Stimulated activated naive CD8-positive, alpha-beta T cell treated with anti-CD3 and anti-CD28 coated beads, Interleukin-15, amount 100 ng/mL, for 72 hours (primary cell): Measurements from ENCODE around the gene ARHGAP32.

Experiments used
- ATAC-seq: fragments of 150-1000 bp; cut with Tn5 transposase; 2 replicates; pipeline ENCODE4 v1.10.0; 2021; ENCODE audit warnings: mild to moderate bottlenecking, moderate library complexity
- DNase-seq, 2 donors: peaks; one replicate each; pipeline ENCODE4 v3.0.0; 2021 to 2022
- H3K27ac Mint-ChIP-seq, 2 donors: one replicate each; pipeline ENCODE4 v1.8.0; 2022; ENCODE audit warnings: mild to moderate bottlenecking in 2 of 2, mixed read lengths in 2 of 2, moderate library complexity in 2 of 2
- H3K27me3 Mint-ChIP-seq: one replicate; pipeline ENCODE4 v1.8.0; 2022; ENCODE audit warnings: mixed read lengths
- H3K4me1 Mint-ChIP-seq: one replicate; pipeline ENCODE4 v1.8.0; 2022; ENCODE audit warnings: mild to moderate bottlenecking, mixed read lengths
- H3K4me3 Mint-ChIP-seq, 2 donors: one replicate each; pipeline ENCODE4 v1.8.0; 2022; ENCODE audit warnings: mild to moderate bottlenecking in 2 of 2, mixed read lengths in 2 of 2, moderate library complexity in 1 of 2
- H3K9me3 Mint-ChIP-seq, 2 donors: one replicate each; pipeline ENCODE4 v1.8.0; 2022; ENCODE audit warnings: mixed read lengths in 2 of 2

Gene ARHGAP32

GRCh38 chr11:129192150-129192549, at the start of gene ARHGAP32:
ARHGAP32 (minus strand) TSS chr11:129192325; CDS start chr11:129192198, 127 bp downstream.
- DNase-seq (peak; percentile 3 to 14), ATAC-seq (peak; percentile 93)
- Mint-ChIP-seq H3K9me3 (peaks cover 0 to under 1% of the 10 kb centered on the region in 2 donors), H3K4me3 (no peak within 1 kb of the TSS), H3K27me3 (no peaks in the 10 kb centered on the region), H3K27ac (no peak within 1 kb of the TSS), H3K4me1 (no peaks in the 10 kb centered on the region)

GRCh38 chr11:129239207-129239606, 47.1 kb upstream of the ARHGAP32 start:
- no peaks in the 10 kb centered on the region for H3K27me3 Mint-ChIP-seq
- no peak overlapping the region for H3K4me3 Mint-ChIP-seq
- H3K4me1 Mint-ChIP-seq: peaks cover 6% of the 10 kb centered on the region
- ATAC-seq: peak; percentile 61
- no peak overlapping the region for H3K27ac Mint-ChIP-seq
- DNase-seq: no peak
- peaks cover 0 to 8% of the 10 kb centered on the region in 2 donors for H3K9me3 Mint-ChIP-seq

GRCh38 chr11:129237880-129238638, 45.9 kb upstream of the ARHGAP32 start:
- DNase-seq: no peak
- Mint-ChIP-seq H3K27ac (no peak overlapping the region), H3K4me3 (no peak overlapping the region), H3K9me3 (peaks cover 0 to 8% of the 10 kb centered on the region in 2 donors), H3K4me1 (no peaks in the 10 kb centered on the region), H3K27me3 (no peaks in the 10 kb centered on the region)
- ATAC-seq: no peak

GRCh38 chr11:129237456-129237855, 45.3 kb upstream of the ARHGAP32 start:
- DNase-seq: no peak
- Mint-ChIP-seq H3K4me3 (no peak overlapping the region), H3K27ac (no peak overlapping the region), H3K9me3 (peaks cover 0 to 8% of the 10 kb centered on the region in 2 donors), H3K4me1 (no peaks in the 10 kb centered on the region), H3K27me3 (no peaks in the 10 kb centered on the region)
- no peak for ATAC-seq

- Mint-ChIP-seq H3K9me3 (peaks cover 0 to 8% of the 10 kb centered on the region in 2 donors), H3K4me1 (no peaks in the 10 kb centered on the region), H3K27me3 (no peaks in the 10 kb centered on the region), H3K27ac (no peak overlapping the region), H3K4me3 (no peak overlapping the region)
- DNase-seq (no peak), ATAC-seq (no peak)
These were observed 44.7 kb upstream of the ARHGAP32 start for GRCh38 chr11:129236850-129237249.

GRCh38 chr11:129234978-129235377, 42.9 kb upstream of the ARHGAP32 start:
- Mint-ChIP-seq H3K4me3 (no peak overlapping the region), H3K27me3 (no peaks in the 10 kb centered on the region), H3K27ac (no peak overlapping the region), H3K9me3 (peaks cover 0 to 8% of the 10 kb centered on the region in 2 donors), H3K4me1 (no peaks in the 10 kb centered on the region)
- no peak for DNase-seq
- ATAC-seq: no peak

GRCh38 chr11:129230006-129230405, 37.9 kb upstream of the ARHGAP32 start:
- Mint-ChIP-seq H3K27me3 (no peaks in the 10 kb centered on the region), H3K4me3 (no peak overlapping the region), H3K4me1 (no peaks in the 10 kb centered on the region), H3K9me3 (peaks cover 12 to 14% of the 10 kb centered on the region in 2 donors), H3K27ac (no peak overlapping the region)
- no peak for ATAC-seq
- DNase-seq: no peak

- DNase-seq: no peak
- H3K9me3 Mint-ChIP-seq: peaks cover 12 to 14% of the 10 kb centered on the region in 2 donors
- ATAC-seq: no peak
- H3K27ac Mint-ChIP-seq: no peak overlapping the region
- no peaks in the 10 kb centered on the region for H3K4me1 Mint-ChIP-seq
- no peaks in the 10 kb centered on the region for H3K27me3 Mint-ChIP-seq
- H3K4me3 Mint-ChIP-seq: no peak overlapping the region
These were observed 34.2 kb upstream of the ARHGAP32 start for GRCh38 chr11:129226207-129226798.

- DNase-seq (no peak), ATAC-seq (no peak)
These were observed 33.1 kb upstream of the ARHGAP32 start for GRCh38 chr11:129225190-129225589.

GRCh38 chr11:129224538-129224937, 32.4 kb upstream of the ARHGAP32 start:
- peaks cover 12 to 14% of the 10 kb centered on the region in 2 donors for H3K9me3 Mint-ChIP-seq
- no peak overlapping the region for H3K27ac Mint-ChIP-seq
- DNase-seq: no peak
- no peaks in the 10 kb centered on the region for H3K4me1 Mint-ChIP-seq
- H3K4me3 Mint-ChIP-seq: no peak overlapping the region
- no peak for ATAC-seq
- no peaks in the 10 kb centered on the region for H3K27me3 Mint-ChIP-seq

More at GRCh38 chr11:129225190-129225589, 33.1 kb upstream of the ARHGAP32 start:
- Mint-ChIP-seq H3K4me1 (no peaks in the 10 kb centered on the region), H3K4me3 (no peak overlapping the region), H3K9me3 (peaks cover 12 to 14% of the 10 kb centered on the region in 2 donors), H3K27me3 (no peaks in the 10 kb centered on the region), H3K27ac (no peak overlapping the region)

- no peak overlapping the region for H3K27ac Mint-ChIP-seq
- H3K4me1 Mint-ChIP-seq: no peaks in the 10 kb centered on the region
- DNase-seq (no peak), ATAC-seq (no peak)
- no peak overlapping the region for H3K4me3 Mint-ChIP-seq
- peaks cover 12 to 14% of the 10 kb centered on the region in 2 donors for H3K9me3 Mint-ChIP-seq
- H3K27me3 Mint-ChIP-seq: no peaks in the 10 kb centered on the region
These were observed 31.6 kb upstream of the ARHGAP32 start for GRCh38 chr11:129223701-129224149.

- ATAC-seq: no peak
- no peaks in the 10 kb centered on the region for H3K27me3 Mint-ChIP-seq
- no peak overlapping the region for H3K4me3 Mint-ChIP-seq
- no peaks in the 10 kb centered on the region for H3K4me1 Mint-ChIP-seq
- peaks cover 12 to 14% of the 10 kb centered on the region in 2 donors for H3K9me3 Mint-ChIP-seq
- H3K27ac Mint-ChIP-seq: no peak overlapping the region
- DNase-seq: no peak
These were observed 31.1 kb upstream of the ARHGAP32 start for GRCh38 chr11:129223260-129223659.

- no peak for DNase-seq
- Mint-ChIP-seq H3K4me3 (no peak overlapping the region), H3K9me3 (peaks cover 12 to 14% of the 10 kb centered on the region in 2 donors), H3K27me3 (no peaks in the 10 kb centered on the region), H3K27ac (no peak overlapping the region), H3K4me1 (no peaks in the 10 kb centered on the region)
- ATAC-seq: no peak
These were observed 30.0 kb upstream of the ARHGAP32 start for GRCh38 chr11:129222158-129222557.

GRCh38 chr11:129215506-129216245, 23.6 kb upstream of the ARHGAP32 start:
- DNase-seq (no peak), ATAC-seq (no peak)
- no peaks in the 10 kb centered on the region for H3K9me3 Mint-ChIP-seq
- no peak overlapping the region for H3K4me3 Mint-ChIP-seq
- no peak overlapping the region for H3K27ac Mint-ChIP-seq
- peaks cover 8% of the 10 kb centered on the region for H3K4me1 Mint-ChIP-seq
- H3K27me3 Mint-ChIP-seq: no peaks in the 10 kb centered on the region

- no peak for DNase-seq
- Mint-ChIP-seq H3K9me3 (no peaks in the 10 kb centered on the region), H3K4me1 (peaks cover 8% of the 10 kb centered on the region), H3K27me3 (no peaks in the 10 kb centered on the region), H3K4me3 (no peak overlapping the region), H3K27ac (no peak overlapping the region)
- ATAC-seq: no peak
These were observed 22.7 kb upstream of the ARHGAP32 start for GRCh38 chr11:129214710-129215295.
